ENCODE data around the gene CCDC116. TPM values are rescaled to one million over a fixed set of nuclear protein-coding genes. Genes with fewer than 3 reads are reported as not detected.
"Not testable (repeated sequence)": the region's sequence is repeated elsewhere in the genome, so short reads cannot be mapped to it uniquely, and the experiment has no call there.

The CCDC116 gene
- total RNA-seq, 2 experiments from 2014 or later: 0.59 to 0.76 TPM

GRCh38 chr22:21642584-21643448, 10.3 kb downstream of the CCDC116 start:
- peak overlapping the region; percentile 90 for H3K27ac Mint-ChIP-seq
- peaks cover 33% of the 10 kb centered on the region for H3K4me1 Mint-ChIP-seq
- H3K27me3 Mint-ChIP-seq: no peaks in the 10 kb centered on the region
- no peaks in the 10 kb centered on the region for H3K9me3 Mint-ChIP-seq (ENCODE audit: low read depth)
- DNase-seq (peak; percentile 80), ATAC-seq (peak; percentile 6)
- peak overlapping the region; percentile 83 for H3K4me3 Mint-ChIP-seq
- CTCF ChIA-PET: interaction anchor here (0.7 to 9.7 kb wide), 22 partner anchors 9 to 540 kb away, joined by 3 to 241 read pairs (median 6); partner anchors contain the start of genes CCDC116, PPIL2, PPM1F and UBE2L3
- peaks cover 17% of the 10 kb centered on the region for H3K36me3 Mint-ChIP-seq

DNA sequence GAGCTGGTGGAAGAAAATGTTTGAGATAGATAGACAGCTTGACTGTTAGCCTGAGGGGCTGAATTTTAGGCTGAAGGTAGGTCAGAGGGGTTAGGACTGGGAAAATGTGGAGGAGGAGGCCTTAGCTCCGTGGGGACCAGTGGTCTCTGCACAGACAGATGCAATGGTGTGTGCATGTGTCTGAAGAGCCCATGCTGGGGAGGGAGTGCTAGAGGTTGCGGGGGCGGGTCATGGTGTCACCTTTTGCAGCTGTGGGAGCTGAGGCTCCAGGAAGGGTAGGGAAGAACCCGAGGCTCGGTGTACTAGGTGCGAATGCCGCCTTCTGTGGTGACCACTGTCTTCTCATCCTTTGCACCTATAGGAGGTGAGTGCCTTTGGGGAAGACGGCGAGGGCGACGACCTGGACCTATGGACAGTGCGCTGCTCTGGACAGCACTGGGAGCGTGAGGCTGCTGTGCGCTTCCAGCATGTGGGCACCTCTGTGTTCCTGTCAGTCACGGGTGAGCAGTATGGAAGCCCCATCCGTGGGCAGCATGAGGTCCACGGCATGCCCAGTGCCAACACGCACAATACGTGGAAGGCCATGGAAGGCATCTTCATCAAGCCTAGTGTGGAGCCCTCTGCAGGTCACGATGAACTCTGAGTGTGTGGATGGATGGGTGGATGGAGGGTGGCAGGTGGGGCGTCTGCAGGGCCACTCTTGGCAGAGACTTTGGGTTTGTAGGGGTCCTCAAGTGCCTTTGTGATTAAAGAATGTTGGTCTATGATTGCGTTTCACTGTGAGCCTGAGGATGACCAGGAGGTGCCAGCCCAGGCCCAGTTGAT, 11.2 kb downstream of the CCDC116 start:
- no peaks in the 10 kb centered on the region for H3K27me3 Mint-ChIP-seq
- H3K4me3 Mint-ChIP-seq: peak overlapping the region; percentile 83
- peaks cover 17% of the 10 kb centered on the region for H3K36me3 Mint-ChIP-seq
- H3K9me3 Mint-ChIP-seq (ENCODE audit: low read depth): no peaks in the 10 kb centered on the region
- peaks cover 33% of the 10 kb centered on the region for H3K4me1 Mint-ChIP-seq
- ATAC-seq: no peak
- no peak overlapping the region for H3K27ac Mint-ChIP-seq
- no peak for DNase-seq
- CTCF ChIA-PET: interaction anchor here (1.1 to 9.7 kb wide), 14 partner anchors 8 to 309 kb away, joined by 3 to 241 read pairs (median 8); partner anchors contain the start of genes CCDC116, PPIL2, PPM1F and UBE2L3

DNA sequence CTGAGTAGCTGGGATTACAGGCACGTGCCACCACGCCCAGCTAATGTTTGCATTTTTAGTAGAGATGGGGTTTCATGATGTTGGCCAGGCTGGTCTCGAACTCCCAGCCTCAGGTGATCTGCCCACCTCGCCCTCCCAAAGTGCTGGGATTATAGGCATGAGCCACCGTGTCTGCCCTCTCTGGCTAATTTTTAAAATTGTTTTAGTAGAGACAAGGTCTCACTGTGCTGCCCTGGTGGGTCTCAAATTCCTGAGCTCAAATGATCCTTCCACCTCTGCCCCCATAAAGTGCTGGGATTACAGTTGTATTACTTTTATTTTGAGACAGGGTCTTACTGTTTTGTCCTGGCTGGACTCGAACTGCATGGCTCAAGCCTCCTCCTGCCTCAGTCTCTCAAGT, 13.0 kb downstream of the CCDC116 start:
- not testable (repeated sequence) for H3K27ac Mint-ChIP-seq; DNase-seq; H3K27me3 Mint-ChIP-seq; H3K9me3 Mint-ChIP-seq (ENCODE audit: low read depth); ATAC-seq; H3K4me3 Mint-ChIP-seq
- Mint-ChIP-seq H3K36me3 (peaks cover 23% of the 10 kb centered on the region), H3K4me1 (peaks cover 38% of the 10 kb centered on the region)
- CTCF ChIA-PET: interaction anchor here (1.5 to 9.7 kb wide), 3 partner anchors 14 to 48 kb away, joined by 5 to 241 read pairs (median 17); partner anchors contain the start of genes CCDC116 and YDJC

DNA sequence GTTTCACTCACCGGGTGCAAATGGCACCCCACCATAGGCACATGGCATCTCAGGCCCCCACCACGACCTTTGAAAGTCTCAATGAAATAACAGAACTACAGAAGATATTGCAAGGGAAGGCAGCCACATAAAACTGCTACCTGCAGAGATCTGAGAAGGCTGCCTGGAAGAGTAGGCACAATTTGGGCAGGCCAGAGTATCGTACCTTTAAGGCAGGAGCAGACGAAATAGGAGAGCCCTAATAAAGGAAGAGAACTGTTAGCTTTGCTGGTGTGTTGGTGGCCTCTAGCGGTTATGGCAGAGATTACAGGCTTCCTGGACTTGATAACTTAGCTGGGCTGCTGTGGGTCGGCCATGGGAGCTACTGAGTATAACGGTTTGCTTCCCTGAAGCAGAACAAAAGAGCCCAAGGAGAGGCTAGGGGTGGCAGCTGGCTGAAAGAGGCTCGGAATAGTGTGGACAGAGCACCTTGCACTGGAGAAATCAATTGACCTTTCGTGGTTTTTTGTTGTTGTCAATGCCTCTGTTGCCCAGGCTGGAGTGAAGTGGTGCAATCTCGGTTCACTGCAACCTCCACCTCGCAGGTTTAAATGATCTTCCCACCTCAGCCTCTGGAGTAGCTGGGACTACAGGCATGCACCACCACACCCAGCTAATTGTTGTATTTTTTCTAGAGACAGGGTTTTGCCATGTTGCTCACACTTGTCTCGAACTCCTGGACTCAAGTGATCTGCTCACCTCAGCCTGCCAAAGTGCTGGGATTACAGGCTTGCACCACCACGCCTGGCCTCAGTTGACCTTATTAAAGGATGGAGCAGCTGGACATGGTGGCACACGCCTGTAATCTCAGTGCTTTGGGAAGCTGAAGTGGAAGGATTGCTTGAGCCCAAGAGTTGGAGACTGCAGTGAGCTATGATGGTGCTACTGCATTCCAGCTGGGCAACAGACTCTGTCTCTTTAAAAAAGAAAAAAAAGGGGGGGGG, 14.3 kb downstream of the CCDC116 start:
- ATAC-seq (peak; percentile 11), DNase-seq (peak; percentile 90)
- Mint-ChIP-seq H3K36me3 (peaks cover 23% of the 10 kb centered on the region), H3K27me3 (no peaks in the 10 kb centered on the region), H3K4me3 (no peak overlapping the region), H3K4me1 (peaks cover 37% of the 10 kb centered on the region), H3K27ac (peak overlapping the region; percentile 52), H3K9me3 (ENCODE audit: low read depth) (no peaks in the 10 kb centered on the region)
- CTCF ChIA-PET: interaction anchor here (0.6 to 9.7 kb wide), 22 partner anchors 9 to 220 kb away, joined by 3 to 241 read pairs (median 4); partner anchors contain the start of genes CCDC116, MAPK1, PPIL2 and YDJC

DNA sequence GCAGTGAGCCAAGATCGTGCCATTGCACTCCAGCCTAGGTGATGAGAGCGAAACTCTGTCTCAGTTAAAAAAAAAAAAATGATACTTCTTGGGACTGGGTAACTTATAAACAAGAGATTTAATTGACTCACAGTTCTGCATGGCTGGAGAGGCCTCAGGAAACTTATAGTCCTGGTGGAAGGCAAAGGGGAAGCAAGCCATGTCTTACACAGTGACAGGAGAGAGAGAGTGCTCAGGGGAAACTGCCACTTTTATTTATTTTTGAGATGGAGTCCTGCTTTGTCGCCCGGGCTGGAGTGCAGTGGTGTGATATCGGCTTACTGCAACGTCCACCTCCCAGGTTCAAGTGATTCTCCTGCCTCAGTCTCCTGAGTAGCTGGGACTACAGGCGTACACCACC, 17.7 kb downstream of the CCDC116 start:
- Mint-ChIP-seq H3K27me3 (no peaks in the 10 kb centered on the region), H3K27ac (no peak overlapping the region), H3K9me3 (ENCODE audit: low read depth) (no peaks in the 10 kb centered on the region), H3K4me3 (peak overlapping the region; percentile 88), H3K36me3 (peaks cover 16% of the 10 kb centered on the region), H3K4me1 (peaks cover 27% of the 10 kb centered on the region)
- ATAC-seq (no peak), DNase-seq (no peak)
- CTCF ChIA-PET: interaction anchor here (0.8 kb wide), 1 partner anchor 21 kb away, joined by 3 read pairs; the partner anchor contains the start of gene YDJC

DNA sequence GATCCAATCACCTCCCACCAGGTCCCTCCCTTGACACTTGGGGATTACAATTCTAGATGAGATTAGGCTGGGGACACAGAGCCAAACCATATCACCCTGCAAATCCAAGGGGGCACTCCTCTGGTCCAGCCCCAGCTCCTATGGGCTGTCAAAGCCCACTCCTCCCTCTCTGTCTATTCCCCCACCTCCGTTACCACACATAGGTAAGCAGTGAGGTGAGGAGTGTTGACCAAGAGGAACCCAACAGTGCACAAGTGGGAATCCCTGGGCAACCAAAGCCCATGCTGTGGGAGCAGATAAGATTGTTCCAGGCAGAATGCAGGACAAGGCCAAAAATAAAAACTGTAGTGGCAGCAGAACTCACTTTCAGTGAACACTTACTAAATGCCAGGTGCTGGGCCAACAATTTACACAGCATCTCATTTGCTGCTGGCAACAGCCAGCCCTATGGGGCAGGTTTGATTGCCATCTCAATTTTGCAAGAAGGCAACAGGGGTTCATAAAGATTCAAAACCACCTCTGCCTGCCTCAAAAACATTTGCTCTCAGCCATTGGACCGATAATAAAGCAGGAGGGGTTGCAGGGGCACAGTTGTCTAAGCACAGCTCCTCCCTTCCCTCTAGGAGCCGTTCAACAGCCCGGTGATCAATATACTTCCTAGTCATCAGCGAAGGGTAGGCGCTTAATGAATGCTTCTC, 18.4 kb downstream of the CCDC116 start:
- ATAC-seq (peak; percentile 7), DNase-seq (no peak)
- peak overlapping the region; percentile 88 for H3K4me3 Mint-ChIP-seq
- H3K36me3 Mint-ChIP-seq: peaks cover 14% of the 10 kb centered on the region
- peak overlapping the region; percentile 87 for H3K27ac Mint-ChIP-seq
- no peaks in the 10 kb centered on the region for H3K27me3 Mint-ChIP-seq
- no peaks in the 10 kb centered on the region for H3K9me3 Mint-ChIP-seq (ENCODE audit: low read depth)
- H3K4me1 Mint-ChIP-seq: peaks cover 28% of the 10 kb centered on the region
- CTCF ChIA-PET: interaction anchor here (0.9 to 3.2 kb wide), 3 partner anchors 9 to 21 kb away, joined by 3 to 44 read pairs (median 28); partner anchors contain the start of genes SDF2L1 and YDJC

GRCh38 chr22:21651521-21652009, 19.0 kb downstream of the CCDC116 start:
- ATAC-seq: peak; percentile 35
- Mint-ChIP-seq H3K36me3 (peaks cover 14% of the 10 kb centered on the region), H3K27me3 (no peaks in the 10 kb centered on the region)

GRCh38 chr22:21652010-21652546, 19.5 kb downstream of the CCDC116 start:
- H3K27ac Mint-ChIP-seq: peak overlapping the region; percentile 87
- peak; percentile 99 for ATAC-seq
- peaks cover 32% of the 10 kb centered on the region for H3K4me1 Mint-ChIP-seq
- H3K27me3 Mint-ChIP-seq: no peaks in the 10 kb centered on the region
- peak overlapping the region; percentile 88 for H3K4me3 Mint-ChIP-seq
- peaks cover 11% of the 10 kb centered on the region for H3K36me3 Mint-ChIP-seq
- CTCF ChIA-PET: interaction anchor here (1.0 to 3.2 kb wide), 4 partner anchors 10 to 22 kb away, joined by 4 to 44 read pairs (median 16); partner anchors contain the start of genes CCDC116, SDF2L1 and YDJC
- H3K9me3 Mint-ChIP-seq (ENCODE audit: low read depth): no peaks in the 10 kb centered on the region
- peak; percentile 94 for DNase-seq

More at GRCh38 chr22:21651521-21652009, 19.0 kb downstream of the CCDC116 start:
- H3K9me3 Mint-ChIP-seq (ENCODE audit: low read depth): no peaks in the 10 kb centered on the region
- CTCF ChIA-PET: interaction anchor here (0.9 to 3.2 kb wide), 4 partner anchors 9 to 22 kb away, joined by 3 to 44 read pairs (median 16); partner anchors contain the start of genes CCDC116, SDF2L1 and YDJC
- peak overlapping the region; percentile 88 for H3K4me3 Mint-ChIP-seq
- peak overlapping the region; percentile 87 for H3K27ac Mint-ChIP-seq
- H3K4me1 Mint-ChIP-seq: peaks cover 31% of the 10 kb centered on the region
- DNase-seq: peak; percentile 52

GRCh38 chr22:21652547-21653545, 20.3 kb downstream of the CCDC116 start:
- Mint-ChIP-seq H3K27ac (peak overlapping the region; percentile 87), H3K27me3 (no peaks in the 10 kb centered on the region), H3K36me3 (peaks cover 11% of the 10 kb centered on the region), H3K4me3 (peak overlapping the region; percentile 88), H3K9me3 (ENCODE audit: low read depth) (no peaks in the 10 kb centered on the region), H3K4me1 (peaks cover 34% of the 10 kb centered on the region)
- DNase-seq (no peak), ATAC-seq (no peak)
- CTCF ChIA-PET: interaction anchor here (0.9 to 3.2 kb wide), 5 partner anchors 11 to 23 kb away, joined by 4 to 44 read pairs (median 5); partner anchors contain the start of genes CCDC116, PPIL2, SDF2L1 and YDJC

- Mint-ChIP-seq H3K27ac (peak overlapping the region; percentile 82), H3K4me3 (peak overlapping the region; percentile 59), H3K27me3 (no peaks in the 10 kb centered on the region), H3K4me1 (peaks cover 25% of the 10 kb centered on the region), H3K36me3 (peaks cover 5% of the 10 kb centered on the region), H3K9me3 (ENCODE audit: low read depth) (no peaks in the 10 kb centered on the region)
- DNase-seq (no peak), ATAC-seq (no peak)
- CTCF ChIA-PET: interaction anchor here (0.9 to 2.1 kb wide), 5 partner anchors 10 to 295 kb away, joined by 3 to 11 read pairs (median 6); partner anchors contain the start of genes PPM1F, SDF2L1 and YDJC
Measured at GRCh38 chr22:21657020-21657359, 24.4 kb downstream of the CCDC116 start.
